ENCODE data around the gene UACA. TPM values are rescaled to one million over a fixed set of nuclear protein-coding genes. Genes with fewer than 3 reads are reported as not detected.

UACA gene
- total RNA-seq, 1 donor: 161 TPM

GRCh38 chr15:70702584-70702983, 60.8 kb downstream of the UACA start:
- no peak for DNase-seq (ENCODE audit: insufficient read length, low spot score, missing footprints)
- TF ChIP-seq, protein P1, sequence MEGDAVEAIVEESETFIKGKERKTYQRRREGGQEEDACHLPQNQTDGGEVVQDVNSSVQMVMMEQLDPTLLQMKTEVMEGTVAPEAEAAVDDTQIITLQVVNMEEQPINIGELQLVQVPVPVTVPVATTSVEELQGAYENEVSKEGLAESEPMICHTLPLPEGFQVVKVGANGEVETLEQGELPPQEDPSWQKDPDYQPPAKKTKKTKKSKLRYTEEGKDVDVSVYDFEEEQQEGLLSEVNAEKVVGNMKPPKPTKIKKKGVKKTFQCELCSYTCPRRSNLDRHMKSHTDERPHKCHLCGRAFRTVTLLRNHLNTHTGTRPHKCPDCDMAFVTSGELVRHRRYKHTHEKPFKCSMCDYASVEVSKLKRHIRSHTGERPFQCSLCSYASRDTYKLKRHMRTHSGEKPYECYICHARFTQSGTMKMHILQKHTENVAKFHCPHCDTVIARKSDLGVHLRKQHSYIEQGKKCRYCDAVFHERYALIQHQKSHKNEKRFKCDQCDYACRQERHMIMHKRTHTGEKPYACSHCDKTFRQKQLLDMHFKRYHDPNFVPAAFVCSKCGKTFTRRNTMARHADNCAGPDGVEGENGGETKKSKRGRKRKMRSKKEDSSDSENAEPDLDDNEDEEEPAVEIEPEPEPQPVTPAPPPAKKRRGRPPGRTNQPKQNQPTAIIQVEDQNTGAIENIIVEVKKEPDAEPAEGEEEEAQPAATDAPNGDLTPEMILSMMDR (IDR thresholded peaks at IDR 0.05; ENCODE audit: extremely low read depth, low read depth, low read length): no peak
- H3K27me3 ChIP-seq (ENCODE audit: insufficient read depth, low read length): no peaks in the 10 kb centered on the region
- H3K4me1 ChIP-seq (ENCODE audit: insufficient read depth, low read length): peaks cover 60% of the 10 kb centered on the region
- peak overlapping the region; percentile 52 for H3K4me3 ChIP-seq (ENCODE audit: insufficient read depth, low read length)
- peaks cover 23% of the 10 kb centered on the region for H4K20me1 ChIP-seq (ENCODE audit: insufficient read depth, low read length)
- no peaks in the 10 kb centered on the region for H3K36me3 ChIP-seq (ENCODE audit: insufficient read depth, low read length)
- no peak overlapping the region for H2AFZ ChIP-seq (ENCODE audit: low read length)
- H3K9me3 ChIP-seq (ENCODE audit: low read depth, low read length): no peaks in the 10 kb centered on the region
- H3K79me2 ChIP-seq (ENCODE audit: insufficient read depth, low read length): peaks cover 89% of the 10 kb centered on the region
- H3K4me2 ChIP-seq (ENCODE audit: insufficient read depth, low read length): peak overlapping the region; percentile 69
- peak overlapping the region; percentile 65 for H3K27ac ChIP-seq (ENCODE audit: low read depth, low read length)

DNA sequence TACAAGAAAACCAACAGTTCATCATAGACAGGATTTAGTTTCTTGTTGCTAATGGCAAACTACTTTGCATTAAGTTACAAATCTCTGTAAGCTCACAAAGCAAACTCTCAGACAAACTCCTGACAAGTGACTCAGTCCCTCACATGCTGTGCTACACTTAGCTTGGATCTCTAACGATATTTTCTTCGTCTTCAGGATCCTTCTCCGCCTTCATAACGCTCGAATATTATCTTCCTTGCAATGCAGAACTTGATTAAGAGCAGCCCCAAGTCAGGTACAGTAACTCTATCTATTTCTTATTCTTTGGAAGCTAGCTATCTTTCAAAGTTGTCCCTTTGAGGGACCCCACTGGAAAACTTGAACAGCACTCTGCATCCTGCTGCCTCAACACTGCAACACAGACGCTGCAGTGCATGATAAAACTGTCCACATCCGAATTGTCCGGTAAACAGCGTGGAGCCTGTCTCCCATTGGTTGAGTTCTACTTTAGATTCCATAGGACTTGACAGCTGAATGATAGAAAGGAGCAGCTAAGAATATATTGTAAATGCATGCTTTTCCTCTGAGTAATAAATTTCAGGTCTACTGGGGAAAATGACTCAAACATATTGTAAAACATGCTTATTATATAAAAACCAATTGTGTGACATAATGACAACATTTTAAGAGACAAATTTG, 61.3 kb downstream of the UACA start:
- H3K27ac ChIP-seq (ENCODE audit: low read depth, low read length): peak overlapping the region; percentile 65
- H3K36me3 ChIP-seq (ENCODE audit: insufficient read depth, low read length): peaks cover 4% of the 10 kb centered on the region
- no peaks in the 10 kb centered on the region for H3K9me3 ChIP-seq (ENCODE audit: low read depth, low read length)
- H3K4me3 ChIP-seq (ENCODE audit: insufficient read depth, low read length): peak overlapping the region; percentile 52
- peaks cover 86% of the 10 kb centered on the region for H3K79me2 ChIP-seq (ENCODE audit: insufficient read depth, low read length)
- no peaks in the 10 kb centered on the region for H3K27me3 ChIP-seq (ENCODE audit: insufficient read depth, low read length)
- DNase-seq (ENCODE audit: insufficient read length, low spot score, missing footprints): peak; percentile 59
- H4K20me1 ChIP-seq (ENCODE audit: insufficient read depth, low read length): peaks cover 23% of the 10 kb centered on the region
- H3K4me1 ChIP-seq (ENCODE audit: insufficient read depth, low read length): peaks cover 62% of the 10 kb centered on the region
- H3K4me2 ChIP-seq (ENCODE audit: insufficient read depth, low read length): peak overlapping the region; percentile 69
- TF ChIP-seq, protein P1 (IDR thresholded peaks at IDR 0.05; ENCODE audit: extremely low read depth, low read depth, low read length): no peak
- H2AFZ ChIP-seq (ENCODE audit: low read length): no peak overlapping the region

DNA sequence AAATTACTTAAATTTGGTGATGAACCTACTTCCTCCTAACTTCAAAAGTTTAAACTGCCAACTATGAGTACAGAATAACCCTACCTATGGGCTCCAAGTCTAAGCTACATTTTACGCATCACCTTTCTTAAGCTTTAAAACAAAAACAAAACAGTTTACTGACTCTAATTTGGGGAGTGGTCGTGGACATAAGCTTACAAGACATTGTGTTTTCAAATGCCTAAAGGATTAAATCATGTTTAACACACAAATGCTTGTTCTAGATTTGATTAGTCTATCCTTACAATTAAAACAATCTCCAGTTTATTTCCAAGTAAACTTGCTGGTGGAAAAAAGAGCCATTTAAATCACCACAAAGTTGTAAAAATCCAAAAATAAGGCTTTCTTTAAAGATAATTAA, 62.2 kb downstream of the UACA start:
- Histone ChIP-seq H3K79me2 (ENCODE audit: insufficient read depth, low read length) (peaks cover 84% of the 10 kb centered on the region), H4K20me1 (ENCODE audit: insufficient read depth, low read length) (peaks cover 23% of the 10 kb centered on the region), H3K9me3 (ENCODE audit: low read depth, low read length) (no peaks in the 10 kb centered on the region), H3K4me2 (ENCODE audit: insufficient read depth, low read length) (peak overlapping the region; percentile 69), H3K36me3 (ENCODE audit: insufficient read depth, low read length) (peaks cover 12% of the 10 kb centered on the region), H2AFZ (ENCODE audit: low read length) (no peak overlapping the region), H3K27ac (ENCODE audit: low read depth, low read length) (peak overlapping the region; percentile 65), H3K27me3 (ENCODE audit: insufficient read depth, low read length) (no peaks in the 10 kb centered on the region), H3K4me3 (ENCODE audit: insufficient read depth, low read length) (no peak overlapping the region), H3K4me1 (ENCODE audit: insufficient read depth, low read length) (peaks cover 64% of the 10 kb centered on the region)
- DNase-seq (ENCODE audit: insufficient read length, low spot score, missing footprints): no peak
- TF ChIP-seq, protein P1 (IDR thresholded peaks at IDR 0.05; ENCODE audit: extremely low read depth, low read depth, low read length): no peak

DNA sequence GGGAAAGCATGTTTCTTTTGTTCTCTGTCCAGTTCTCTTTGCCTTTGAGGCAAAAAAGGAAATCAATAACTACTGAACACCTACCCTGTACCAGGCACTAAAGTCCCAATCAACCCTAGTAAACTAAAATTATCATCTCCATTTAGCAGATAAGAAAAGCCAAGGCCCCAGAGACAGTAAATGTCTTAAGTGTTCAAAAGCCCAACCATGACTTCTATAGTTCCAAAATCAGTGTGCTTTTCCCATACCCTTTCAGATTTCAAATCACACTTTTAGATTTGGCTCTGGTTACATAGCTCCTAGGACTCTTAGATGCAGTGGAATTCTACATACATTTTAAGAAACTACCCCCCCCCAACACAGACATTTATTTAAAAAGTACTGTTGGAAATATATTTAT, 63.5 kb downstream of the UACA start:
- H3K9me3 ChIP-seq (ENCODE audit: low read depth, low read length): no peaks in the 10 kb centered on the region
- H2AFZ ChIP-seq (ENCODE audit: low read length): no peak overlapping the region
- peaks cover 64% of the 10 kb centered on the region for H3K4me1 ChIP-seq (ENCODE audit: insufficient read depth, low read length)
- TF ChIP-seq, protein P1 (IDR thresholded peaks at IDR 0.05; ENCODE audit: extremely low read depth, low read depth, low read length): no peak
- peak overlapping the region; percentile 59 for H3K4me2 ChIP-seq (ENCODE audit: insufficient read depth, low read length)
- peaks cover 20% of the 10 kb centered on the region for H3K36me3 ChIP-seq (ENCODE audit: insufficient read depth, low read length)
- DNase-seq (ENCODE audit: insufficient read length, low spot score, missing footprints): no peak
- H4K20me1 ChIP-seq (ENCODE audit: insufficient read depth, low read length): peaks cover 23% of the 10 kb centered on the region
- H3K27ac ChIP-seq (ENCODE audit: low read depth, low read length): peak overlapping the region; percentile 1
- H3K27me3 ChIP-seq (ENCODE audit: insufficient read depth, low read length): no peaks in the 10 kb centered on the region
- no peak overlapping the region for H3K4me3 ChIP-seq (ENCODE audit: insufficient read depth, low read length)
- peaks cover 82% of the 10 kb centered on the region for H3K79me2 ChIP-seq (ENCODE audit: insufficient read depth, low read length)
